Common myeloid progenitor, CD34-positive (primary cell): ENCODE results near the gene HDHD5.

Experiments used
- CTCF ChIA-PET: fragments of 350-600 bp; sonication (Branson Sonifier 250); formaldehyde crosslinking; loops from one replicate; lab custom pipeline; 2021; ENCODE audit warnings: antibody characterized with exemption; lab: Charles Lee
- POLR2A ChIA-PET: fragments of 350-600 bp; sonication (Branson Sonifier 250); formaldehyde crosslinking; loops from one replicate; lab custom pipeline; 2021; ENCODE audit warnings: antibody characterized with exemption; lab: Charles Lee
- DNase-seq, 3 donors: peaks; one replicate each; pipeline versions ENCODE4 v3.0.0 to v3.0.0-alpha.2; 2013
- H3K27ac ChIP-seq, 2 experiments: 1 replicate in 1 of 2; 2 replicates in 1 of 2; pipeline ENCODE4 v1.7.0; 2013; ENCODE audit warnings: inconsistent platforms in 2 of 2, low read length in 2 of 2, mild to moderate bottlenecking in 2 of 2, low read depth in 1 of 2, moderate library complexity in 1 of 2; ENCODE audit not compliant: severe bottlenecking in 2 of 2, insufficient read depth in 1 of 2, poor library complexity in 1 of 2
- H3K27me3 ChIP-seq, 5 experiments: replicated peaks in 2 of 5; 1 replicate in 3 of 5; 2 replicates in 2 of 5; pipeline versions ENCODE4 v1.6.1 to v1.7.0; 2013; ENCODE audit warnings: low read length in 4 of 5, mild to moderate bottlenecking in 2 of 5, moderate library complexity in 2 of 5, inconsistent platforms in 1 of 5; ENCODE audit not compliant: insufficient read depth in 5 of 5, control insufficient read depth in 4 of 5
- H3K36me3 ChIP-seq, 4 experiments: 1 replicate in 2 of 4; 2 replicates in 2 of 4; pipeline versions ENCODE4 v1.6.1 to v1.7.0; 2013; ENCODE audit warnings: low read length in 3 of 4, control low read depth in 1 of 4, mild to moderate bottlenecking in 1 of 4; ENCODE audit not compliant: control insufficient read depth in 4 of 4, insufficient read depth in 4 of 4
- H3K4me1 ChIP-seq, 4 experiments: 1 replicate in 3 of 4; 2 replicates in 1 of 4; pipeline versions ENCODE4 v1.6.1 to v1.7.1; 2013; ENCODE audit warnings: low read length in 3 of 4, mild to moderate bottlenecking in 3 of 4, control low read depth in 1 of 4, inconsistent platforms in 1 of 4, moderate library complexity in 1 of 4; ENCODE audit not compliant: control insufficient read depth in 4 of 4, insufficient read depth in 4 of 4; ENCODE audit errors: control extremely low read depth in 1 of 4
- H3K4me3 ChIP-seq, 7 experiments: 1 replicate in 4 of 7; 2 replicates in 3 of 7; pipeline versions ENCODE4 v1.5.1 to v1.7.0; 2013; ENCODE audit warnings: mild to moderate bottlenecking in 7 of 7, low read length in 6 of 7, moderate library complexity in 6 of 7, inconsistent platforms in 2 of 7, low read depth in 2 of 7, control low read depth in 1 of 7; ENCODE audit not compliant: insufficient read depth in 4 of 7, control insufficient read depth in 1 of 7; ENCODE audit errors: extremely low read depth in 1 of 7
- H3K9me3 ChIP-seq, 5 experiments: 1 replicate in 4 of 5; 2 replicates in 1 of 5; pipeline versions ENCODE4 v1.6.1 to v1.7.1; 2013; ENCODE audit warnings: low read length in 4 of 5, mild to moderate bottlenecking in 2 of 5, inconsistent platforms in 1 of 5, low read depth in 1 of 5, moderate library complexity in 1 of 5; ENCODE audit not compliant: control insufficient read depth in 4 of 5, insufficient read depth in 2 of 5; ENCODE audit errors: control extremely low read depth in 1 of 5
- WGBS: methylation state at CpG from one replicate; pipeline ENCODE4 v1.1.5; 2013; ENCODE audit not compliant: insufficient coverage; 5-methylcytosine and 5-hydroxymethylcytosine counted together

The HDHD5 gene

DNA sequence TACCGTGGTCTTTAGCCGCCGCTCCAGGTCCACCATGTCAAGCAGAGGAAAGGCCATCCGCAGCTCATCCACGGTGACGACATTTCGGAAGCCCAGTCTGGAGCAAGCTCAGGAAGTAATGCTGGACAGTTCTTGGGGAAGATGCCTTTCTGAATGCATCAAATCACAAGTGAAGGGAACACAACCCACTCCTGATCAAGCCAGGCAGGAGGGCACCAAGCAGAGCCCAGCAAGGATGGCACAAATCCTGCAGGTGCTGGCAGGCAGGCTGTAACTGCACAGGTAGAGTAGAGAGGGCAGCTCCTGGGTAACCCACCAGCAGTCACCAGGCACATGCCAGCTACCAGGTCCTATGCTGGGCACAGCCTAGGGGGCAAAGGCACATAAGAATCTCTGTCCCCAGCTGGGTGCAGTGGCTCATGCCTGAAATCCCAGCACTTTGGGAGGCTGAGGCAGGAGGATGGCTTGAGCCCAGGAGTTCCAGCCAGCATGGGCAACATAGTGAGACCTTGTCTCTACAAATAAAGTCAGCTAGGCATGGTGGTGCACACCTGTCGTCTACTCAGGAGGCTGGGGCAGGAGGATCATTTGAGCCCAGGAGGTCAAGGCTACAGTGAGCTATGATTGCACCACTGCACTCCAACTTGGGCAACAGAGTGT is 13.9 kb downstream of the HDHD5 start:
- CTCF ChIA-PET: no interaction called here
- DNase-seq: no peak
- H3K27me3 ChIP-seq: no peaks in the 10 kb centered on the region
- H3K4me1 ChIP-seq: no peaks in the 10 kb centered on the region
- WGBS: 96% methylated on average over 7 of the region's 8 CpGs
- H3K36me3 ChIP-seq: peaks cover 3 to 67% (median 32%) of the 10 kb centered on the region in 4 experiments
- POLR2A ChIA-PET: no interaction called here
- no peak overlapping the region for H3K4me3 ChIP-seq
- no peaks in the 10 kb centered on the region for H3K9me3 ChIP-seq
- H3K27ac ChIP-seq: no peak overlapping the region

DNA sequence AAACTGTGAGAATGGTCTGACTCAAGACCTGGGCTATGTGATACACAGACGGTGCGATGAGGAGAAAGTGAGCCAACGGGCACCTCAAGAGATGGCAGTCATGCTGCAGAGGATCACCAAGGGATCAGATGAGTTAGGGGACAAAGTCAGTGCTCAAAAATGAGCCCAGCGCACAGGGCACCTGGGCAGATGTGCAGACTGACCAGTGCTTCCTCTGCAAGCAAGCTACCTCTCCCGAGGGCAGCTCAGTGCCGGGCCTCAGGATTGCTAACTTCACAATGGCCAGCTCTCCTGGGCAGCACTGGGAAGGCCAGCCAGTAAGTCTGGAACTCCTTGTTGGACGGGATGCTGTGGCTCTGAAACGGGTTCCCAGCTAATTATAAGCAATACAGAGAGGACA is 15.3 kb downstream of the HDHD5 start:
- no peaks in the 10 kb centered on the region for H3K4me1 ChIP-seq
- no peak for DNase-seq
- 100% methylated on average over 8 of the region's 8 CpGs for WGBS
- ChIA-PET POLR2A (no interaction called here), CTCF (interaction anchor here (0.6 kb wide), 1 partner anchor 314 kb away, joined by 3 read pairs; no protein-coding TSS in a partner anchor)
- H3K36me3 ChIP-seq: peaks cover 5 to 65% (median 36%) of the 10 kb centered on the region in 4 experiments
- no peak overlapping the region for H3K27ac ChIP-seq
- H3K4me3 ChIP-seq: no peak overlapping the region
- H3K9me3 ChIP-seq: no peaks in the 10 kb centered on the region
- H3K27me3 ChIP-seq: no peaks in the 10 kb centered on the region

DNA sequence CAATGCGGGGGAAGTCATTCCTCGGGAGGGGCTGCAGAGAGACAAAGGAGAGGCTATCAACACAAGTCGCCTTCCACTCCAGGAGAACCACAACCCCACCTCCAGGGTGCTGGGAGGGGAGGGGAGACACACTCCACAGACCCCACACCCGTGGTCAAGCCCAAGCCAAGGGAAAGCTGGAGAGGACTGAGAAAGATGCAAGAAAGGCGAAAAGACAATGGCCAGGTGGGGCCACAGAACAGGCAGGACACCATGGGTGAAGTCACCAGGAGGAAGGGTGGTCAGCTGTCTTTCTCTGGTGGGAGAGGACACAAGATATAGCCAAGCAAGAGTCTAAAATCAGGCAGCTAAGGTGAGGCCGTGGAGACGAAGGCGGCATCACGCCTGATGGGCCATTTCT is 16.0 kb downstream of the HDHD5 start:
- no peak for DNase-seq
- CTCF ChIA-PET: no interaction called here
- Histone ChIP-seq H3K27ac (no peak overlapping the region), H3K4me3 (peak overlapping the region in 1 of 7 experiments; percentile 1), H3K27me3 (no peaks in the 10 kb centered on the region), H3K36me3 (peaks cover 6 to 68% (median 38%) of the 10 kb centered on the region in 4 experiments), H3K4me1 (no peaks in the 10 kb centered on the region), H3K9me3 (no peaks in the 10 kb centered on the region)
- WGBS: 95% methylated on average over 9 of the region's 9 CpGs
- POLR2A ChIA-PET: no interaction called here

DNA sequence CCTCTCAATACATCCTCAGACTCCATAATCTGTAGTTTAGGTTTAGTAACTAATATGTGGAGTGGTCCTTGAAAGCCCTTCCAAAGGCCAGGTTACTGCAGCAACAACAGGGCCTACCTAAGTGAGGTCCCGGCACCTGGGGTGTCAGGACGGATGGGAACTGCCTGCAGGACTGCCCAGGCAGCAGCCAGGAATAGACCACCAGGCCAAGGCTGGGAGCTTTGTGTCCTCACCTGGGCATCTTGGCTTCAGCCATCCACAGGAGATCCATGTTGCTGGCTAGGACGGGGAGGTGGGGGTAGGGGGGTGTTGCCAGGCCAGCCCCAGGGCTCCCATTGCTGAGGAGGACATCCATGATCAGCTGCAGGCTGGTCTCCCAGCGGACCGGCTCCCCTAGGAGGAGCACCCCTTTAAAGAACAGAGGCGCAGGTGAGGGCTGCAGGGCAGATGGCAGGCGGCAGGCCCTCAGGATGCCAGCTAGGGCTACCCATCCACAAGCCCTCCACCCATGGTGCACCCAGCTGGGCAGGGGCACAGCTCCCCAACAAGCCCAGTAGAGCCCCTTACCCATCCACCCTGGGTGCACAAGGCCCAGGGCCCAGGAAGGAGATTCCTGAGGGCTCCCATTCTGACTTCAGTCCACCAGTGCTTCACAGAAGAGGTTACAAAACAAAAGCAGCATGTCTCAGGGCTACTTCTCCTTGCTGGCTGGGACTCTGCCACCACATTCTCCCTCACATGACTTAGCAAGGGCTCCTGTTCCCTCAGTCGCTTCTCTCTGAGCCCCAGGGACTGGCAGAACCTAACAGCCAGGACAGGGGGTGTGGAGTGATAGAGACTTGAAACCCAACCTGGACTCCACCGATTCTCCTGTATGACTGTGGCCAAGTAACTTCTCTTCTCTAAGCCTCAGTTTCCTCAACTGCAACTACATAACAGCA is 18.0 kb downstream of the HDHD5 start:
- CTCF ChIA-PET: no interaction called here
- WGBS: 100% methylated on average over 4 of the region's 9 CpGs
- DNase-seq: no peak
- Histone ChIP-seq H3K27ac (no peak overlapping the region), H3K27me3 (no peaks in the 10 kb centered on the region), H3K9me3 (no peaks in the 10 kb centered on the region), H3K36me3 (peaks cover 6 to 71% (median 41%) of the 10 kb centered on the region in 4 experiments), H3K4me1 (no peaks in the 10 kb centered on the region), H3K4me3 (no peak overlapping the region)
- POLR2A ChIA-PET: no interaction called here

DNA sequence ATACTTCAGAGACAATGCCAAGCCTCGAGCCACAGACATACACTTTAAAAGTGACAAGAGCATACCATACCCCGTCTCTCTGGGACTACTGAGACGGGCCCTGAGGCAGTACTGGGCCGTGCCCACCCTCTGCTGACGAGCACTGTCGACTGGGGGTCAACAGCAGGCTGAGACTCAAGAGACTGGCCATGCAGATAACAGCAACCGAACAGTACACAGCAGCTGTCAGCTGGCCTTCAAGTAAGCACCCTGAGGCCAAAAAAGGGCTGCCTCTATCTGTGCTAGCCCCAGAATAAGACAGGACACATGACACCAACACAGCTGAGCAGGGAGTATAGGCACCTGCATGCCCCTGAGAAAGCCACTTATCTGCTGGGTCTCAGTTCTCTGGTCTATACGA is 19.1 kb downstream of the HDHD5 start:
- H3K4me3 ChIP-seq: no peak overlapping the region
- no peaks in the 10 kb centered on the region for H3K4me1 ChIP-seq
- H3K9me3 ChIP-seq: no peaks in the 10 kb centered on the region
- peaks cover 6 to 73% (median 39%) of the 10 kb centered on the region in 4 experiments for H3K36me3 ChIP-seq
- 94% methylated on average over 8 of the region's 8 CpGs for WGBS
- ChIA-PET POLR2A (no interaction called here), CTCF (no interaction called here)
- no peak overlapping the region for H3K27ac ChIP-seq
- H3K27me3 ChIP-seq: no peaks in the 10 kb centered on the region
- no peak for DNase-seq

DNA sequence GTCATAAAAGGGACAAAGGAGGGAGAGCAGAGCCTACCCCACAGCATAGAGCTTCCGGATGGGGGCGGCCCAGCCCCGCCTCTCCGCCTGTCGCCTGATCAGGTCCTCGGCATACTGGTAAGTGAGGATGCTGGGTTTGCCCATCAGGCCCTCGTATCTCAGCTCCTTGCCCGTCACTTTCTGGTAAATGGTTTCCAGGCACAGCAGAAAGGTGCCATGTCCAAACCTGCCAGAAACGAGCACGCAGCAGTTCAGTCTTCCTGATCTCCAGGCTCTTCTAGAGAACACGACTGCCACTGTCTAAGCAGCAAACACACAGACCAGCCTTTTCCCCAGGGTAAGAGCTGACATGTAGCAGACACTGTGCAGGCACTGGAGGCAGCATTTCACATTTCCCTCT is 20.6 kb downstream of the HDHD5 start:
- H3K4me3 ChIP-seq: no peak overlapping the region
- over 99% methylated on average over 11 of the region's 11 CpGs for WGBS
- H3K27me3 ChIP-seq: no peaks in the 10 kb centered on the region
- H3K27ac ChIP-seq: no peak overlapping the region
- DNase-seq: no peak
- ChIA-PET POLR2A (no interaction called here), CTCF (interaction anchor here (0.6 to 1.3 kb wide), 3 partner anchors 12 to 33 kb away, joined by 3 to 5 read pairs (median 3); no protein-coding TSS in a partner anchor)
- H3K4me1 ChIP-seq: no peaks in the 10 kb centered on the region
- H3K9me3 ChIP-seq: no peaks in the 10 kb centered on the region
- peaks cover 6 to 63% (median 33%) of the 10 kb centered on the region in 4 experiments for H3K36me3 ChIP-seq
